HT1080 (cell line): ENCODE results near the gene ALOX15B. TPM values are rescaled to one million over a fixed set of nuclear protein-coding genes. Genes with fewer than 3 reads are reported as not detected.
A peak's percentile ranks its signal among the peaks of the same experiment; 100 is the strongest.

Experiments used
- DNase-seq: peaks from one replicate; pipeline ENCODE4 v3.0.0-alpha.2; 2015; ENCODE audit warnings: low read depth
- small RNA-seq: library from RNA; depleted of rRNA; stranded (forward); fragments of <200 nt; gene quantifications from one replicate; pipeline ENCODE3, GENCODE V24; 2014
- total RNA-seq: library from RNA; depleted of rRNA; stranded (reverse); fragments of >200 nt; shearing (Covaris generic); gene quantifications from 2 replicates; pipeline ENCODE4 v1.2.3, GENCODE V29; 2014; rRNA removed

The ALOX15B gene
- total RNA-seq, 1 experiment from 2014 or later: not detected

DNA sequence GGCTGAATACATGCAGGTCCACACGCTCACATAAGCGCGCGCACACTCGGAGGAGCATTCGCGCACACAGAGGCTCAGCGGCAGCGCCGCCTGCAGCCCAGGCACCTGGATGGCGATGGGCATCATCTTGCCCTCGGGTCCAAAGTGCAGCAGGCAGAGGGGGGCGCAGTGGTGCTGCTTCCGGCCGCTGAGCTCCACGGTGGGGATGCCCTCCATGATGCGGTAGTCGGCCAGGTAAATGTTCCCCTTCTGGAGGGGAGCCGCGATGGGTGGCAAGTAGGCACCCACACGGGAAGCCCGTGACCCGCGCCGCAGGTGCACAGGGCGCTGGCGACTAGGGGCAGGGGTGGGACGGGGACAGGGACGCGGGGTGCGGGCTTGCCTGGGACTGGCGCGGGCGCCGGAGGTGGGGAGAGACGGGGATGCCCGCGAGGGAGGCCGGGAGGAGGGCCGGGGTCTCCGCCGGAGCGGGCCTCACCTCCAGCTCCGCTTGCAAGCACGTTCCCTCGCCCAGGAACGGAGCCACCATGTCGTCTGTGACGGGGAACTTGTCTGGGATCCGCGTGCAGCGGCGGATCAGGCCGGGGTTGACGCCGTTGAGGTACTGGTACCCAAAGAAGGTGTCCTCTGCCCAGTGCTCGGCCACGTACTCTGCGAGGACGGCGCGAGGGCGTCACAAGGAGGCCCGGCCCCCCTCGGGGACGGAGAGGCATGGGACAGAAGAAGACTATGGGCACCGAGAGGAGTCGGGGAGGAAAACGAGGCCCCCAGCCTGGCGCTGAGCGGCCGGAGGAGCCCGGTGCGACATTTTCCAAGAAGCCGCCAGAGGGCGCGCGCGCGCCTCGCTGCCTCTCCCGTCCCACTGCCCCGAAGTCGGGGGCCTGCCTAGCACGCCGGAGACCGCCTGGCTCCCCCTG is 40.7 kb downstream of the ALOX15B start:
- peak; percentile 71 for DNase-seq

- no peak for DNase-seq
Observed at GRCh38 chr17:8080208-8080798, 41.4 kb downstream of the ALOX15B start.

DNA sequence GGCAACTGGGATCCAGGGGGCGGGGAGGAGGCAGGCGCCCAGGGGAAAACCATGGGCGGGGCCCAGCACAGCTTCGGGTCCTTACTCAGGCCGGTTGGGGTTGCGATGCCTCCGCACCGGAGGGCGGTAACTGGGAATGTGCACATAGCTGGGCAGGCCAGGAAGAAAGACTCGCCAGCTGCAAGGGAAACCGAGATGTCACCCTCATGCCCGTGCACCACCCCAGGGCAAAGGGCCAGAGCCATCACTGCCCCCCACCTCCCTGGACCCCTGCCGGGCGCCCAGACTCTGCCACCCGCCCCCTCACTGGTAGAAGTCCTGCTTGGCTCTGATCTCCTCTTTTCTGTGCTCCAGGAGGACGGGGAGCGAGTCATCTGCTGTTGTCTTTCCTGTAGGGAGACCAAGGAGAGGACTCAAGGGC is 42.0 kb downstream of the ALOX15B start:
- DNase-seq: no peak

- no peak for DNase-seq
Observed at GRCh38 chr17:8081876-8082275, 43.0 kb downstream of the ALOX15B start.

DNA sequence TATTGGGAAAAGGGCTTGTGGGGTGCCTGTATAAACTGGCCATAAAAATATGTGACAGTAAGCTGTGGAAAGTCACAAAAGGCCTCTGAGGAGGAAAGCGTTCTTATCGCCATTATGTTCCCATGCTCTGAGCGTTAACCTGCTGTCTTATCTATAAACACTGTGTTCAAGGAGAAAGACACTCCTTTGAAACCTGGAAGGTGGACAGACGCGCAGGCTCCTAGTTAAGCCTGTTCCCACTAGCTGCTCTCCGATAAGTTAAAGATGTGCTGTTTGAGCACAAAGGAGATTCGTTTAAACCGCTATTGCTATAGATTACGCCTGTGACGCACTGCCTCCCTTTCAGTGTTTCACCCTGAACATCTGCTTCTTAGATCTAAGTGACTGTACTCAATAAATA is 43.4 kb downstream of the ALOX15B start:
- DNase-seq: no peak

- DNase-seq: no peak
Observed at GRCh38 chr17:8084250-8084649, 45.4 kb downstream of the ALOX15B start.

GRCh38 chr17:8087075-8087951 is 48.5 kb downstream of the ALOX15B start, which contains the start of gene ALOX12B:
Gene ALOX12B, minus strand, starts transcription at chr17:8087716. Its CDS starts 274 bp downstream, at chr17:8087442.
- DNase-seq: no peak

GRCh38 chr17:8087952-8088230 is 49.0 kb downstream of the ALOX15B start:
- DNase-seq: no peak

DNA sequence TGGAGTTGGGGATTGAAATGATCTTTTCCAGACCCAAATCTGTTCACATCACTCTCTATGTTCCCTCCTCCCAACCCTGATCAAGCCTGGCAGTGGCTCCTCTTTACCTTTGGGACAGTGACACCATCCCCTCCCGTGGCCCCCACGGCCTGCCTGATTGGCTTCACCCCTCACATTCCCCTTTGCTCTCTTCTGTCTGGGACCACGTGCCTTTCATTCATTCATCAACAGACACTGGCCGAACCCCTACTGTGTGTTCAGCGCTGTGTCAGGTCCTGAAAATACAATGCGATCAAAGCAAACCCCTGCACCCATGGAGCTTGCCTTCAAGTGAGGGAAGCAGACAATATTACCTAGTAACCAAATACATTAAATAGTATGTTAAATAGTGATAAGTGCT is 50.9 kb downstream of the ALOX15B start:
- DNase-seq: no peak

DNA sequence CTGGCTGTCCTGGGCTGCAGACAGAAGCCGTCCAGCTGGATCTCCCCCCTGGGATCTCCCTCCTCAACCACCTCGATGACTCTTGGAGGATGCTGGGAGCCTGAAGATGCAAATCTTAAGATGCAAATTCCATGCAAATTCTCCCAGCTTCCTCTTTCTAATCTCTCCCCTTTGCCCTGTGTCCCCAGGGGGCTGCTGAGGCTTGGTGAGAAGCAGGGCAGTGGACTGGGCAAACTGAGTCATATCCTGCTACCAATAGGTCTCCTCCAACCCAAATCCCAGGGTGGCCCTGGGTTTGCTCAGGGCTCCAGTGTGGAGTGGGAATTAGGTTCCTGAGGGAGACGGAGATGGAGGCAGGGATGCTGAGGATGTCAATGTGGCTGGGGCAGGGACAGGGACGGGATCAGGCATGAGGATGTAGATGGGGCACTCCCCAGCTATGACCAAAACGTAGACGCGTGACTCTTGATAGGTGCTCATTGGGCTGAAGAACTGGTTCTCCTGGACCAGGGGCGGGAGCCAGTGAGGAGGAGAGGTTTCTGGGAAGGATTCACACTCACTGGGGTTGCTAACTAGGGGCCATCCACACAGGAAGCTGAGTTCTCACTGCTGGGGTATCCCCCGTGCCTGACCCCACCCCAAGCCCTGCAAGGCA is 52.3 kb downstream of the ALOX15B start:
- no peak for DNase-seq

- DNase-seq: no peak
Observed at GRCh38 chr17:8095361-8095760, 56.5 kb downstream of the ALOX15B start.

- DNase-seq: no peak
Observed at GRCh38 chr17:8096541-8096940, 57.7 kb downstream of the ALOX15B start.

Small RNA genes within 50 kb of the gene (small RNA-seq; reads per million reads assigned to genes)
- not detected for gene MIR4314

Other genes with a start within 250 kb of the ALOX15B start
- 0.27 and 0.87 TPM in 2 replicates for gene KDM6B, start 204.8 kb upstream of the ALOX15B start, total RNA-seq
- gene TMEM88, start 184.0 kb upstream of the ALOX15B start, total RNA-seq: 0.88 TPM in 1 of 2 replicates, not detected in the other
- 98.2 and 168 TPM in 2 replicates for gene NAA38, start 181.5 kb upstream of the ALOX15B start, total RNA-seq
- gene CYB5D1, start 181.1 kb upstream of the ALOX15B start, total RNA-seq: 4.8 and 6.4 TPM in 2 replicates
- gene CHD3, start 150.3 kb upstream of the ALOX15B start, total RNA-seq: 82.5 and 84.7 TPM in 2 replicates
- gene RNF227, start 122.8 kb upstream of the ALOX15B start, total RNA-seq: 0.90 and 2.3 TPM in 2 replicates
- 1.8 and 3.5 TPM in 2 replicates for gene KCNAB3, start 109.2 kb upstream of the ALOX15B start, total RNA-seq
- gene TRAPPC1, start 107.1 kb upstream of the ALOX15B start, total RNA-seq: 34.9 and 71.5 TPM in 2 replicates
- gene CNTROB, start 106.9 kb upstream of the ALOX15B start, total RNA-seq: 18.8 and 28.7 TPM in 2 replicates
- gene GUCY2D, start 36.4 kb upstream of the ALOX15B start, total RNA-seq: not detected in 2 replicates
- 0.51 TPM in 1 of 2 replicates, not detected in the other for gene ALOX12B, start 48.7 kb downstream of the ALOX15B start, total RNA-seq
- gene ALOXE3, start 79.5 kb downstream of the ALOX15B start, total RNA-seq: 0.60 and 1.0 TPM in 2 replicates
- gene HES7, start 85.0 kb downstream of the ALOX15B start, total RNA-seq: 0.43 and 1.8 TPM in 2 replicates
- gene PER1, start 113.3 kb downstream of the ALOX15B start, total RNA-seq: 3.2 and 5.2 TPM in 2 replicates
- 2.7 and 4.6 TPM in 2 replicates for gene VAMP2, start 123.9 kb downstream of the ALOX15B start, total RNA-seq
- 12.3 and 14.5 TPM in 2 replicates for gene TMEM107, start 137.3 kb downstream of the ALOX15B start, total RNA-seq
- 6.5 and 9.9 TPM in 2 replicates for gene BORCS6, start 151.1 kb downstream of the ALOX15B start, total RNA-seq
- 147 and 161 TPM in 2 replicates for gene AURKB, start 171.5 kb downstream of the ALOX15B start, total RNA-seq
- 5.2 and 6.9 TPM in 2 replicates for gene CTC1, start 209.0 kb downstream of the ALOX15B start, total RNA-seq
- gene PFAS, start 210.2 kb downstream of the ALOX15B start, total RNA-seq: 55.3 and 55.4 TPM in 2 replicates
- gene RANGRF, start 249.6 kb downstream of the ALOX15B start, total RNA-seq: 13.0 and 15.9 TPM in 2 replicates